Activated CD8-positive, alpha-beta T cell treated with anti-CD3 and anti-CD28 coated beads for 36 hours (primary cell): ENCODE results near the gene PTPRN2. TPM values are rescaled to one million over a fixed set of nuclear protein-coding genes. Genes with fewer than 3 reads are reported as not detected.

Experiments used
- ATAC-seq: fragments of 200-7000 bp; cut with Tn5 transposase; one replicate; pipeline ENCODE4 v1.10.0; 2021; ENCODE audit warnings: mild to moderate bottlenecking, moderate library complexity
- CTCF ChIA-PET: fragments of 350-600 bp; sonication (Branson Sonifier 250); formaldehyde crosslinking; loops from one replicate; lab custom pipeline; 2021; ENCODE audit warnings: antibody characterized with exemption; lab: Charles Lee
- POLR2A ChIA-PET: fragments of 350-600 bp; sonication (Branson Sonifier 250); formaldehyde crosslinking; loops from one replicate; lab custom pipeline; 2021; ENCODE audit warnings: antibody characterized with exemption; lab: Charles Lee
- DNase-seq: peaks from one replicate; pipeline ENCODE4 v3.0.0-alpha.2; 2020
- H3K27ac Mint-ChIP-seq: one replicate; pipeline ENCODE4 v1.8.0; 2021; ENCODE audit warnings: mild to moderate bottlenecking, mixed read lengths
- H3K27me3 Mint-ChIP-seq: one replicate; pipeline ENCODE4 v1.8.0; 2021; ENCODE audit warnings: mixed read lengths
- H3K36me3 Mint-ChIP-seq: one replicate; pipeline ENCODE4 v1.8.0; 2021; ENCODE audit warnings: low read depth, mixed read lengths
- H3K4me1 Mint-ChIP-seq: one replicate; pipeline ENCODE4 v1.8.0; 2021; ENCODE audit warnings: low read depth, mixed read lengths
- H3K4me3 Mint-ChIP-seq: one replicate; pipeline ENCODE4 v1.8.0; 2021; ENCODE audit warnings: mild to moderate bottlenecking, moderate library complexity, mixed read lengths
- H3K9me3 Mint-ChIP-seq: one replicate; pipeline ENCODE4 v1.8.0; 2021; ENCODE audit warnings: mixed read lengths
- CTCF ChIP-seq: fragments of 200-600 bp; IDR thresholded peaks from one replicate; pipeline ENCODE4 v1.8.0; 2022; ENCODE audit warnings: antibody characterized with exemption, mild to moderate bottlenecking
- intact Hi-C: fragments of 100-400 bp; cut with micrococcal nuclease; formaldehyde crosslinking; loops from one replicate; pipeline ENCODE4 v1.10.0; 2022
- total RNA-seq, 2 experiments: library from RNA; stranded (reverse); gene quantifications; one replicate each; pipeline ENCODE4 v1.2.3, GENCODE V29; 2021

The PTPRN2 gene
- total RNA-seq, 2 experiments from 2014 or later = 0.49 to 0.65 TPM

GRCh38 chr7:158121441-158122045, 466.1 kb downstream of the PTPRN2 start:
- Mint-ChIP-seq H3K27ac (no peak overlapping the region), H3K9me3 (peaks cover 22% of the 10 kb centered on the region), H3K4me3 (no peak overlapping the region), H3K36me3 (no peaks in the 10 kb centered on the region), H3K27me3 (no peaks in the 10 kb centered on the region), H3K4me1 (no peaks in the 10 kb centered on the region)
- POLR2A ChIA-PET = no interaction called here
- ATAC-seq (no peak), DNase-seq (no peak)
- no peak for TF ChIP-seq CTCF
- intact Hi-C loops = no loop called here
- CTCF ChIA-PET = no interaction called here

GRCh38 chr7:158120716-158121115, 466.9 kb downstream of the PTPRN2 start:
- intact Hi-C loops = no loop called here
- ChIA-PET CTCF (no interaction called here), POLR2A (no interaction called here)
- ATAC-seq (no peak), DNase-seq (no peak)
- no peaks in the 10 kb centered on the region for H3K36me3 Mint-ChIP-seq
- H3K9me3 Mint-ChIP-seq = peaks cover 24% of the 10 kb centered on the region
- H3K4me3 Mint-ChIP-seq = no peak overlapping the region
- no peak for TF ChIP-seq CTCF
- no peaks in the 10 kb centered on the region for H3K4me1 Mint-ChIP-seq
- no peaks in the 10 kb centered on the region for H3K27me3 Mint-ChIP-seq
- H3K27ac Mint-ChIP-seq = no peak overlapping the region

GRCh38 chr7:158120316-158120715, 467.3 kb downstream of the PTPRN2 start:
- Mint-ChIP-seq H3K27ac (no peak overlapping the region), H3K4me3 (no peak overlapping the region), H3K36me3 (no peaks in the 10 kb centered on the region), H3K27me3 (no peaks in the 10 kb centered on the region), H3K4me1 (no peaks in the 10 kb centered on the region), H3K9me3 (peaks cover 27% of the 10 kb centered on the region)
- CTCF ChIA-PET = no interaction called here
- POLR2A ChIA-PET = no interaction called here
- intact Hi-C loops = no loop called here
- TF ChIP-seq CTCF = no peak
- ATAC-seq = no peak
- no peak for DNase-seq

GRCh38 chr7:158117341-158118222, 470.0 kb downstream of the PTPRN2 start:
- H3K27ac Mint-ChIP-seq = no peak overlapping the region
- TF ChIP-seq CTCF = no peak
- POLR2A ChIA-PET = no interaction called here

GRCh38 chr7:158116235-158116634, 471.4 kb downstream of the PTPRN2 start:
- H3K9me3 Mint-ChIP-seq = peaks cover 34% of the 10 kb centered on the region
- H3K27ac Mint-ChIP-seq = no peak overlapping the region
- ATAC-seq (no peak), DNase-seq (no peak)
- POLR2A ChIA-PET = no interaction called here
- CTCF ChIA-PET = no interaction called here
- H3K27me3 Mint-ChIP-seq = no peaks in the 10 kb centered on the region
- H3K36me3 Mint-ChIP-seq = no peaks in the 10 kb centered on the region
- TF ChIP-seq CTCF = no peak
- H3K4me1 Mint-ChIP-seq = no peaks in the 10 kb centered on the region
- no peak overlapping the region for H3K4me3 Mint-ChIP-seq
- intact Hi-C loops = no loop called here

More at GRCh38 chr7:158117341-158118222, 470.0 kb downstream of the PTPRN2 start:
- Mint-ChIP-seq H3K27me3 (no peaks in the 10 kb centered on the region), H3K36me3 (no peaks in the 10 kb centered on the region), H3K4me1 (no peaks in the 10 kb centered on the region), H3K4me3 (no peak overlapping the region), H3K9me3 (peaks cover 36% of the 10 kb centered on the region)
- intact Hi-C loops = no loop called here
- ATAC-seq (no peak), DNase-seq (no peak)
- CTCF ChIA-PET = no interaction called here
